ENCODE data around the gene SARM1.
A peak's percentile ranks its signal among the peaks of the same experiment; 100 is the strongest.

Gene SARM1

GRCh38 chr17:28366605-28367004, 4.9 kb upstream of the SARM1 start:
- in situ Hi-C loops (cut with HindIII; ENCODE audit: low sequenced_read_pairs): no loop called here
- no peak overlapping the region for H3K4me3 ChIP-seq (ENCODE audit: low read depth, low read length)
- no peak for DNase-seq (ENCODE audit: low read depth)
- TF ChIP-seq CTCF (IDR thresholded peaks at IDR 0.05; ENCODE audit: low read depth, low read length, missing control alignments): no peak

DNA sequence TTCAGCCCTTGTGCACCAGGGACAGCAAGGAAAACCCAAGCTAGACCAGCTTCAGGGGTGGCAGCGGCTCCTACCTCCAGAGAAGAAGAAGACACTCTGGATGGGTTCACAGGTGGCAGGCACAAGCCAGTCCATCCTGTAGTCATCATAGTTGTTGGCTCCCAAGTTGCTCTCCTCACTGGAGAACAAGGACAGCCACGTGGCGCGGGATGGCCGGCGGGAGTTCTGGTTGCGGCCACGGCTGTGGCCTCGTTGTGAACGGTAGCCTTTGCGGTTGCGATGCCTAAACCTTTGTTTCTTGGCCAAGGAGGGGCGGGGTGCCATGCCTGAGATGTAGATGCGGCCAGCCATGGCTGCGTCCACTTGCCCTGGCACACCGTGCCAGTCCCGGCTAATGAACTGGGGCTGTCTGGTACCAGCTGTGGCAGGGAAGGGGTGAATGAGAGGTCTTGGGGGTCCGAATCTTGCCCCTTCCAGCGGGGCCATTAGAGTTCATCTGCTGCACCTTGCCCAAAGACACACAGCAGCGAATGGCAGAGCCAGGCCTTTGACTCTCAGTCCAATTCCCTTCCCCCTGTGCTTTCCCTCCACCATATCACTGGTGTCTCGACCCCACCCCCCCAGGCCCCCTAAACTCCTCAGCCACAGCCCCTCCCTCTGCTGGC, 3.7 kb upstream of the SARM1 start:
- no peak for TF ChIP-seq CTCF (IDR thresholded peaks at IDR 0.05; ENCODE audit: low read depth, low read length, missing control alignments)
- in situ Hi-C loops (cut with HindIII; ENCODE audit: low sequenced_read_pairs): no loop called here
- no peak overlapping the region for H3K4me3 ChIP-seq (ENCODE audit: low read depth, low read length)
- DNase-seq (ENCODE audit: low read depth): no peak

- in situ Hi-C loops (cut with HindIII; ENCODE audit: low sequenced_read_pairs): no loop called here
- DNase-seq (ENCODE audit: low read depth): no peak
- no peak overlapping the region for H3K4me3 ChIP-seq (ENCODE audit: low read depth, low read length)
- TF ChIP-seq CTCF (IDR thresholded peaks at IDR 0.05; ENCODE audit: low read depth, low read length, missing control alignments): no peak
Measured at GRCh38 chr17:28368306-28368831, 3.1 kb upstream of the SARM1 start.

DNA sequence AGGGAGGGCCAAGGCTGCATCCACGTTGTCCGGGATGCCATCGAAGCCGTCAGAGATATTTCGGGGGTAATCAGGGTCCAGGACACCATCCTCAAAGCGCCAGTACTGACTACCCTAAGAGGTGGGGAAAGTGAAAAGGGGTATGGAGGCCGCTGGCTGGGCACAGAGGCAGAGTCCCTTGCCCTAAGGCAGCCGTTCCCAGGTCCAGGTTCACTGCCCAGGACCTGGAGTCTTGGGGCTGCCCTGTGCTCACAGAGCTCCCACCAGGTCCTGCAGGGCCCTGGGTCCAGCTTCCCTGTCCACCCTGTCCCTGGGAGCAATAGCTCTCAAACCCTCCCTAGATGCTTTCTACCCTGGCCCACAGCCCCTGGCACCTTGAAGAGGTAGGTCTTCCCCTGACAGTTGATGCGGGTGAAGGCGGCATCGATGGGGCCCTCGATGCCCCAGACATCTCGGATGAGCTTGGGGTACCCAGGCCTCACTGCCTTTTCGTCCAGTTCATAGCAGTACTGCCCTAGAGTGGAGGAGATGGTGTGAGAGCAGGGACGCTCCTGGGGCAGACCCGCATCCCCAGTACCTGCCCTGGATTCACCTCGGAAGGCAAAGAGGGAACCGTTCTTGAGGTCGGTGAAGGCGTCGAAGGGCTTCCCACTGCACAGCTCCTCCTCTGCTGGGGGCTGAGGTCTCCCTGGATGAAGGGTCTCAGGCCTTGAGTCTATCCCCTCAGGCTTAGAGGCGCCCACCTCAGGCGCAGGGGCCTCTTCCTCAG, 2.4 kb upstream of the SARM1 start:
- no peak for TF ChIP-seq CTCF (IDR thresholded peaks at IDR 0.05; ENCODE audit: low read depth, low read length, missing control alignments)
- no peak overlapping the region for H3K4me3 ChIP-seq (ENCODE audit: low read depth, low read length)
- DNase-seq (ENCODE audit: low read depth): no peak
- in situ Hi-C loops (cut with HindIII; ENCODE audit: low sequenced_read_pairs): no loop called here

DNA sequence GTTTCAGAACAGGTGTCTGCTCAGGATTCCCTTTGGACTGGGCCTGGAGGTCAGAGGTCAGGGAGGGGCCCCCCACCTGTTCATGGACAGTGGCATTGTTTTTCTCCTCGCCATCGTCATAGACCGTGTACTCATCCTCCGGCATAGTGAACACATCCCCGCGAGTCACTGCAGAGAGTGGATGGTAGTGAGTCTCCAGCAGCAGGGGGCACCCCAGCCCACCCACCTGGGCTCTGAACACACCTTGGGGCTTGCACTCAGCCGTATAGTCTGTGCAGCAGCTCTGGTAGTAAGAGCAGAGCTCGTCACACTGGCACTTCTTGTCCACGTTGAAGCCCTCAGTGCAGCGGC, 1.8 kb upstream of the SARM1 start:
- in situ Hi-C loops (cut with HindIII; ENCODE audit: low sequenced_read_pairs): no loop called here
- H3K4me3 ChIP-seq (ENCODE audit: low read depth, low read length): no peak overlapping the region
- no peak for DNase-seq (ENCODE audit: low read depth)
- no peak for TF ChIP-seq CTCF (IDR thresholded peaks at IDR 0.05; ENCODE audit: low read depth, low read length, missing control alignments)

DNA sequence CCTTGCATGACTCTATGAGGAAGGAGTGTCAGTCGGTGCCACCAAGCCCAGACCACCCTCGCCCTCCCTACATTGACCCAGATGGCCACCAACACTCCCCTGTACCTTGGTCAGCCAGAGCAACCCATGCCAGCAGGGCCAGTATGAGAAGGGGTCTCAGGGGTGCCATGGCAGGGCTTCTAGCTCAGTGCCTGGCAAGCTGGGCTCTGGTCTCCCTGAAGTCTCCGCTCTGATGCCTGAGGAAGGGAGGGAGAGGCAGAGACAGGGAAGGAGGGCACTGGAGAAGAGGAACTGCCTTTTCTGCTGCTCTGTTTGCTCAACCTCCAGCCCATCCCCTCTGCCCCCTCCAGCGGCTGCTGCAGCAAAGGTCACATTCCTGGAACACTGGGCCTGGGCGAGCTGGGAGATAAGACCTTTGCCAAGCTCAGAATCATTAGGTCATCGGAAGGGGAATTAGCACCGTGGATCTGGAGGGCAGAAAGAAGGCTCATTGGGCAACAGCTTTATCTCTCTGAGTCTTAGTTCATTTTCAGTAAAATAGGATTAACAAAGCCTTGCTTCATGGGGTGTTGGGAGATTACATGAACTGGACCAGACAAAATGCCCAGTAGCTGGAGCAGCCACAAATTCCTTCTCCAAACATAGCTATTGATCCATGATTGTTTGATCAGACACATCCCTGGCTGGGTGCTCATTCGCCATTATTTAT, 1.3 kb upstream of the SARM1 start, which contains the start of gene VTN:
TSS of gene VTN (minus strand) at position 273 of the 709 bp plus-strand sequence. CDS start at position 169, 104 bp downstream.
- TF ChIP-seq CTCF (IDR thresholded peaks at IDR 0.05; ENCODE audit: low read depth, low read length, missing control alignments): no peak
- in situ Hi-C loops (cut with HindIII; ENCODE audit: low sequenced_read_pairs): no loop called here
- DNase-seq (ENCODE audit: low read depth): no peak
- peak within 1 kb of the TSS; percentile 66 for H3K4me3 ChIP-seq (ENCODE audit: low read depth, low read length)

All from astrocyte of the cerebellum (primary cell).